CD4-positive, CD25-positive, alpha-beta regulatory T cell (primary cell): ENCODE data around the gene GOLGB1. TPM values are rescaled to one million over a fixed set of nuclear protein-coding genes. Genes with fewer than 3 reads are reported as not detected.

Experiments used
- ATAC-seq, 2 donors: fragments of 150-1000 bp; cut with Tn5 transposase; one replicate each; pipeline ENCODE4 v1.10.0; 2021; ENCODE audit warnings: low read depth in 2 of 2, moderate number of reproducible peaks in 2 of 2, moderate library complexity in 1 of 2
- DNase-seq, 3 donors: peaks; one replicate each; pipeline versions ENCODE4 v3.0.0 to v3.0.0-alpha.2; 2012 to 2022; ENCODE audit warnings: mixed read lengths in 1 of 3
- H3K27ac ChIP-seq: one replicate; pipeline ENCODE4 v1.7.0; 2013; ENCODE audit warnings: mild to moderate bottlenecking, low read length; ENCODE audit not compliant: insufficient read depth, poor library complexity, severe bottlenecking
- H3K27me3 ChIP-seq: one replicate; pipeline ENCODE4 v1.7.0; 2013; ENCODE audit warnings: low read length; ENCODE audit not compliant: control insufficient read depth, insufficient read depth
- H3K36me3 ChIP-seq: one replicate; pipeline ENCODE4 v1.7.0; 2013; ENCODE audit warnings: mild to moderate bottlenecking, low read length, moderate library complexity; ENCODE audit not compliant: control insufficient read depth, insufficient read depth
- H3K4me1 ChIP-seq: 2 replicates; pipeline ENCODE4 v1.7.0; 2013; ENCODE audit warnings: mild to moderate bottlenecking, low read length; ENCODE audit not compliant: insufficient read depth, control insufficient read depth, poor library complexity, severe bottlenecking
- H3K4me3 ChIP-seq: one replicate; pipeline ENCODE4 v1.7.0; 2013; ENCODE audit warnings: low read depth, mild to moderate bottlenecking, low read length, moderate library complexity
- H3K9me3 ChIP-seq, 2 experiments: 1 replicate in 1 of 2; 2 replicates in 1 of 2; pipeline ENCODE4 v1.7.0; 2013; ENCODE audit warnings: low read length in 2 of 2, mild to moderate bottlenecking in 1 of 2, moderate library complexity in 1 of 2; ENCODE audit not compliant: control insufficient read depth in 2 of 2
- H3K27ac Mint-ChIP-seq, 3 donors: one replicate each; pipeline ENCODE4 v1.8.0; 2020 to 2022; ENCODE audit warnings: mild to moderate bottlenecking in 3 of 3, mixed read lengths in 3 of 3, moderate library complexity in 2 of 3
- H3K27me3 Mint-ChIP-seq: one replicate; pipeline ENCODE4 v1.8.0; 2022; ENCODE audit warnings: mild to moderate bottlenecking, mixed read lengths
- H3K36me3 Mint-ChIP-seq: one replicate; pipeline ENCODE4 v1.8.0; 2020; ENCODE audit warnings: mixed read lengths
- H3K4me1 Mint-ChIP-seq, 4 donors: one replicate each; pipeline ENCODE4 v1.8.0; 2020 to 2022; ENCODE audit warnings: mixed read lengths in 4 of 4, mild to moderate bottlenecking in 1 of 4
- H3K4me3 Mint-ChIP-seq, 4 donors: one replicate each; pipeline ENCODE4 v1.8.0; 2020 to 2022; ENCODE audit warnings: mild to moderate bottlenecking in 4 of 4, mixed read lengths in 4 of 4, moderate library complexity in 3 of 4
- H3K9me3 Mint-ChIP-seq, 7 donors: one replicate each; pipeline ENCODE4 v1.8.0; 2020 to 2022; ENCODE audit warnings: mixed read lengths in 7 of 7, mild to moderate bottlenecking in 3 of 7, moderate library complexity in 2 of 7
- polyA plus RNA-seq, 4 donors: library from polyadenylated mRNA; unstranded; fragments of 300-500 nt; fragmentation: Illumina TruSeq; gene quantifications; one replicate each; pipeline ENCODE4 v1.2.3, GENCODE V29; 2021
- total RNA-seq: library from RNA; stranded (reverse); gene quantifications from one replicate; pipeline ENCODE4 v1.2.3, GENCODE V29; 2022

GOLGB1 gene
- total and polyA plus RNA-seq, 5 donors from 2014 or later, result 3.2 to 51.7 (median 4.3) TPM

DNA sequence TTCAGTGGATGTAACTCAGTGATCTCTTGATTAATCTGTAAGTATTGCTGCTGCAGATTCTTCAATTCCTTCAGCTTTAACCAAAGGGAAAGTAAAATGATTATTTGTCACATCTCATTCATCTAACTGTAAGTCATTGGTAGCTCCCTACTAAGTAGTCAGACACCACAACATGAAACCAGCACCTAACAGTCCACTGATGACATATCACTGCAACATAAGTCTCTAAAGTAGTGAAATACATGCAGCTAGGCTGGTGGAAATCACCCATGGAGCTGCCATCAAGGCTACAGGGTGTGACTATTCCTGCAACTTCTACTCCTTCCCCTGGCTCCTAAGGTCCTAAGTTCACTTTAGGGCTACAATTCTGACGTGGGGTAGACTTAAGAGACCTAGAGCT, 67.7 kb downstream of the GOLGB1 start:
- Histone ChIP-seq H3K4me1 (no peaks in the 10 kb centered on the region), H3K27me3 (no peaks in the 10 kb centered on the region), H3K36me3 (peaks cover 61% of the 10 kb centered on the region), H3K9me3 (peaks cover 8 to 9% of the 10 kb centered on the region in 2 experiments), H3K4me3 (no peak overlapping the region), H3K27ac (no peak overlapping the region)
- Mint-ChIP-seq H3K9me3 (peaks cover 0 to 12% (median 1%) of the 10 kb centered on the region in 7 donors), H3K27ac (no peak overlapping the region), H3K4me3 (no peak overlapping the region), H3K36me3 (peaks cover 48% of the 10 kb centered on the region), H3K4me1 (peaks cover 0 to 18% (median 3%) of the 10 kb centered on the region in 4 donors), H3K27me3 (no peaks in the 10 kb centered on the region)
- no peak for DNase-seq
- ATAC-seq, result no peak

DNA sequence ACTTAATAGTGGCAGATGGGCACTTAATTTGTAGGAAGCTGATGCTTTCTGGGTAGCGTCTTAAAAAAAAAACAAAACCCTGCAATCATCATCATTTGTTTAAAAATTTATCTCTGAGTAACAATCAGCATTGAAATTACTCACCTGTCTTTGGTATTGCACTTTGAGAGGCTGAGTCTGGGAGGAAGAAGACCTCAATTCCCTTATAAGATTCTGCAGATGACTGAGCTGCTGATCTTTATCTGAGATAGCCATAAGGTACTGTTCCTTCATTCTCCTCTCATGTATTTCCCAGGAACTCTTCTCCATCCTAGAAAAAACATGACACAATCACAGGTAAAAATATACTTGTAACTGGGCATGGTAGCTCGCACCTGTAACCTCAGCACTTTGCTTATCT, 72.4 kb downstream of the GOLGB1 start:
- no peaks in the 10 kb centered on the region for H3K27me3 ChIP-seq
- H3K4me3 ChIP-seq, result no peak overlapping the region
- Mint-ChIP-seq H3K27ac (no peak overlapping the region), H3K27me3 (no peaks in the 10 kb centered on the region), H3K4me3 (no peak overlapping the region), H3K9me3 (no peaks in the 10 kb centered on the region), H3K4me1 (peaks cover 0 to 10% (median 0%) of the 10 kb centered on the region in 4 donors), H3K36me3 (peaks cover 47% of the 10 kb centered on the region)
- peaks cover 76% of the 10 kb centered on the region for H3K36me3 ChIP-seq
- no peak for ATAC-seq
- no peak overlapping the region for H3K27ac ChIP-seq
- no peaks in the 10 kb centered on the region for H3K9me3 ChIP-seq
- no peak for DNase-seq
- H3K4me1 ChIP-seq, result no peaks in the 10 kb centered on the region

DNA sequence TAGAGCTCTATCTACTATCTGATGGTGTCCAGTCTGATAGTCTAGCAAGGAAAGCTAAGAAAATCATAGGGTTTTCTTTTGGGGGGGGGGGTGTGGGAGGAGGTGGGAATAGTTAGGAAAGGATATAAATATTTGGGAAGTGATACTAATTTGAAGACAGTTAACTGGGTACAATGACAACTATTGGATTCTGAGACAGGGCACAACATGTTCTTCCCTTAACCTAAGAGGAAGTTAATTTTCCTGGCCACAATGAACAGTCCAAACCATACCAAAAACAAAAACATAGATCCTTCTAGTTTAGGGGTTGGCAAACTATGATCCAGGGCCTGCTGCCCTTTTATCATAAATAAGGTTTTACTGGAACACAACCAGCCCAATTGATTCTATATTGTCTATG, 78.9 kb downstream of the GOLGB1 start:
- H3K9me3 Mint-ChIP-seq, result no peaks in the 10 kb centered on the region
- no peak for ATAC-seq
- H3K4me3 Mint-ChIP-seq, result no peak overlapping the region
- H3K4me1 Mint-ChIP-seq, result peaks cover 0 to 10% (median 0%) of the 10 kb centered on the region in 4 donors
- Histone ChIP-seq H3K9me3 (no peaks in the 10 kb centered on the region), H3K4me1 (no peaks in the 10 kb centered on the region), H3K27me3 (no peaks in the 10 kb centered on the region), H3K27ac (no peak overlapping the region), H3K36me3 (peaks cover 67% of the 10 kb centered on the region), H3K4me3 (no peak overlapping the region)
- no peak overlapping the region for H3K27ac Mint-ChIP-seq
- peaks cover 43% of the 10 kb centered on the region for H3K36me3 Mint-ChIP-seq
- H3K27me3 Mint-ChIP-seq, result no peaks in the 10 kb centered on the region
- DNase-seq, result no peak

DNA sequence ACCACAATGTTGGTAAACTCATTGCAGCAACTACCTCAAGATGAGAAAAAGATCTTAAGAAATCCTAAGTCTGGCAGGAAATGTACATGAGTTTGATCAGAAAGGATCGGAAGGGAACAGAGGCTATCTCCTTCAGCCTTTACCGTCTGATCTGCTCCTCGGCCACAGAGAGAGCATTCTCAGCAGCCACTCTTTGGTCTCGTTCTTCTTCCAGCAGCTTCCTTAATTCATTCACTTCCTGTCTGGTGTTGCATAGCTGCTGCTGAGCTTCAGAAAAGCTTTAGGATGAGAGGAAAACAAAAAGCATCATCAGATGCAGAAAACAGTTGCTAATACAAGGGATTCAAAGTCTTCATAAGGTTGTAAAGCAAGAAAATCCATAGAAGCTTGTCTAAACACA, 82.2 kb downstream of the GOLGB1 start:
- no peaks in the 10 kb centered on the region for H3K27me3 ChIP-seq
- Mint-ChIP-seq H3K4me1 (peaks cover 0 to 10% (median 0%) of the 10 kb centered on the region in 4 donors), H3K4me3 (no peak overlapping the region), H3K27me3 (no peaks in the 10 kb centered on the region), H3K36me3 (peaks cover 57% of the 10 kb centered on the region), H3K9me3 (no peaks in the 10 kb centered on the region), H3K27ac (peak overlapping the region in 2 of 3 donors; percentile 5 to 21)
- H3K36me3 ChIP-seq, result peaks cover 71% of the 10 kb centered on the region
- no peaks in the 10 kb centered on the region for H3K9me3 ChIP-seq
- H3K27ac ChIP-seq, result no peak overlapping the region
- no peak for DNase-seq
- ATAC-seq, result no peak
- H3K4me1 ChIP-seq, result no peaks in the 10 kb centered on the region
- no peak overlapping the region for H3K4me3 ChIP-seq

DNA sequence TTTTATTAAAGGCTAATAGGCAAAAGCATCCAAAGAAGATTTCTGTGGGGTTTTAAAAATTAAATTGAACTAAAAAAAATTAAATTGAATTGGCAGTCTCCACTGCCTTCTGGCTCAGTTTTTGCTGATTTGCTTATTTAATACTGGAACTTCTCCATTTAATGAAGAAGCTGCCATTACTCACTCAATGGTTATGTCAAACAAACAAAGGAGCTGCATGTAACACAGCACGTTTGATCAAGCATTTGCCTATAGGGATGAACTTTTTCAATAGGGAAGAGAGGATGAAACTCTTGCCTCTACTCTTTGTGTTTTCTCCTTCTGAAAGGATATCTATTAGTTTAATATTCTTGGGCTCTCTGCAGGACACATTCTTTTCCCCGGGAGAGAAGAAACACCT, 84.1 kb downstream of the GOLGB1 start:
- no peaks in the 10 kb centered on the region for H3K27me3 ChIP-seq
- H3K4me1 ChIP-seq, result peaks cover 12% of the 10 kb centered on the region
- peaks cover 68% of the 10 kb centered on the region for H3K36me3 ChIP-seq
- H3K36me3 Mint-ChIP-seq, result peaks cover 52% of the 10 kb centered on the region
- ATAC-seq (no peak), DNase-seq (no peak)
- no peak overlapping the region for H3K4me3 ChIP-seq
- no peaks in the 10 kb centered on the region for H3K27me3 Mint-ChIP-seq
- peaks cover 6 to 15% (median 9%) of the 10 kb centered on the region in 4 donors for H3K4me1 Mint-ChIP-seq
- H3K4me3 Mint-ChIP-seq, result no peak overlapping the region
- H3K27ac ChIP-seq, result no peak overlapping the region
- H3K9me3 Mint-ChIP-seq, result peaks cover 0 to 4% (median 0%) of the 10 kb centered on the region in 7 donors
- H3K27ac Mint-ChIP-seq, result no peak overlapping the region
- H3K9me3 ChIP-seq, result no peaks in the 10 kb centered on the region

DNA sequence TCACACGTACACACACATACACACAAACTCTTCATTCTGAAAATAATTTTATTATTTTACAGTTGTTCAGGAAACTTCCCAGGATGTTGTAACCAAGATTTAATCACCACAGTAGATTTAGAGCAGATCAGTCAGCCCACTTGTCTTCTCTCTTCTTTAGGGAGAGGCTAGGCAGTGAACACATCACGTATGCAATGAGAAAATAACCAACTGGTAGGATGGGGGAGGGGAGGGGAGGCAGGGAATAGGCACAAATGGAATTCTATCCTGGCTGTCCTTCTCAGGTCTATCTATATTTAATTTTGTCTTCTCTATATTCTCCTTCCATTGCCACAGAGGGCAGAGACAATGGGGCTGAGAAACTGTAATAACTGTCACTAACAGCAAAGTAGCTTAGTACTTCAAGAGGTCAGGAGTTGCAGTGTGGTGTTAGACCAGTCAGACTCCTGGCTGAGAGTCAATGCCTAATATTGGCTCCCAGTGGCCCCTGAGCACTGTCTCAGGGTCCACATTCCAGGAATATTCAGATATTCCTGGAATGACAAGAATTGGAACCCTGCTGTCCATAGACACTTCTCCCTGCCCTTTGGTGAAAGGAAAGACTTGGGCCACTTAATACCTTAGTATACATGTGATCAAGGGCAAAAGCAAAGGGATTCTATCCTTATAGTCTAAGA, 86.2 kb downstream of the GOLGB1 start:
- H3K4me3 Mint-ChIP-seq, result peak overlapping the region in 1 of 4 donors; percentile 52
- H3K27ac Mint-ChIP-seq, result peak overlapping the region in 1 of 3 donors; percentile 62
- no peaks in the 10 kb centered on the region for H3K27me3 ChIP-seq
- H3K4me1 ChIP-seq, result peaks cover 34% of the 10 kb centered on the region
- no peaks in the 10 kb centered on the region for H3K9me3 ChIP-seq
- peaks cover 52% of the 10 kb centered on the region for H3K36me3 ChIP-seq
- H3K27me3 Mint-ChIP-seq, result no peaks in the 10 kb centered on the region
- peaks cover 59% of the 10 kb centered on the region for H3K36me3 Mint-ChIP-seq
- no peak overlapping the region for H3K27ac ChIP-seq
- H3K4me1 Mint-ChIP-seq, result peaks cover 13 to 37% (median 26%) of the 10 kb centered on the region in 4 donors
- H3K4me3 ChIP-seq, result no peak overlapping the region
- no peak for DNase-seq
- ATAC-seq, result no peak
- H3K9me3 Mint-ChIP-seq, result peaks cover 0 to 4% (median 0%) of the 10 kb centered on the region in 7 donors

DNA sequence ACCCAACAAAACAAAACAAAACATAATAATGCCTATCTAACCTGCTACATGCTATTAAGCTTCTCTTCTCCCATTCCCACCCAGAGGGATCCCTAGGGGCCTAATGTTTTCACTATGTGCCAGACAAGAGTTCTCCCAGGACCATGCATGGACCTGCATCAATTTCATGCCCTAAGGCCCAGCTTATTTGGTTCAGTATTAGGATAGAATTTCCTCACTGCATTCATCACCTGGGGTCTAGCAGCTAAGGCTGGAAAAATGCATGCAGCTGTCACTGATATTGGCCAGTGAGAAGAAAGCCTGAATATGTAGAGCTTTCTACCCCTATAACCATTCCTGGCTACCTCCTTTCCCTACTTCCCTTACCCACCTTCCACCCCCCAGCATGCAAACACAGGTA, 86.8 kb downstream of the GOLGB1 start:
- Histone ChIP-seq H3K9me3 (no peaks in the 10 kb centered on the region), H3K4me3 (no peak overlapping the region), H3K36me3 (peaks cover 52% of the 10 kb centered on the region), H3K27ac (no peak overlapping the region), H3K27me3 (no peaks in the 10 kb centered on the region), H3K4me1 (peaks cover 40% of the 10 kb centered on the region)
- Mint-ChIP-seq H3K4me3 (peak overlapping the region in 1 of 4 donors; percentile 52), H3K36me3 (peaks cover 65% of the 10 kb centered on the region), H3K27me3 (no peaks in the 10 kb centered on the region), H3K9me3 (peaks cover 0 to 4% (median 0%) of the 10 kb centered on the region in 7 donors), H3K4me1 (peaks cover 13 to 43% (median 31%) of the 10 kb centered on the region in 4 donors), H3K27ac (no peak overlapping the region)
- DNase-seq (no peak), ATAC-seq (no peak)

DNA sequence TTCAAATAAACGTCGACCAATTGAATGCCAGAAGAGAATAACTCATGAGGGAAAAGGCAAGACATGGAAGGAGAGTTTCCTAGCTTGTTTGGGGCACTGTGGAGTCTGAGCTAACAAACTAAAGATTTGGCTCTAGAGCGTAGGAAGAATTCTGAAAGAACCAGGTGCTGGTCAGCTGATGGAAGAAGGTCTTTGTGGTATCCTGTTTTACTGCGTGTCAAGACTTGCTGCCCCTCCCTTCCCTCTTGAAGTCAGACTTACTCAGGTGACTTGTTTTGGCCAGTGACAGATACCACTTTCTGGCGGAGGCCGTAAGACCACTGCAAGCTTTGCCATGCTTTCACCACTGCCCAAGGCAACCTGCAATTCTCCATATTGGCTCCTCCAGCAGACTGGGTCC, 88.2 kb downstream of the GOLGB1 start:
- peak overlapping the region; percentile 95 for H3K27ac ChIP-seq
- Mint-ChIP-seq H3K27me3 (no peaks in the 10 kb centered on the region), H3K27ac (peak overlapping the region; percentile 98 to 100 (median 99)), H3K9me3 (peaks cover 0 to 4% (median 0%) of the 10 kb centered on the region in 7 donors), H3K4me1 (peaks cover 20 to 56% (median 44%) of the 10 kb centered on the region in 4 donors), H3K4me3 (peak overlapping the region in 2 of 4 donors; percentile 94), H3K36me3 (peaks cover 65% of the 10 kb centered on the region)
- ATAC-seq (no peak), DNase-seq (peak in 1 of 3 donors; percentile 31)
- no peaks in the 10 kb centered on the region for H3K27me3 ChIP-seq
- peaks cover 41% of the 10 kb centered on the region for H3K4me1 ChIP-seq
- H3K36me3 ChIP-seq, result peaks cover 50% of the 10 kb centered on the region
- H3K9me3 ChIP-seq, result no peaks in the 10 kb centered on the region
- H3K4me3 ChIP-seq, result peak overlapping the region; percentile 95
